ENCODE measurements around the gene HTD2.

GRCh38 chr3:58349792-58350626 lies 43.7 kb downstream of the HTD2 start:
- TF ChIP-seq CTCF (IDR thresholded peaks at IDR 0.05) (no peak), POLR2A (IDR thresholded peaks at IDR 0.05) (no peak)
